B cell (primary cell): ENCODE results near the gene EGR2. TPM values are rescaled to one million over a fixed set of nuclear protein-coding genes. Genes with fewer than 3 reads are reported as not detected.

Experiments
- ATAC-seq: fragments of 200-7000 bp; cut with Tn5 transposase; one replicate; pipeline ENCODE4 v1.10.0; 2021; ENCODE audit warnings: low read depth, mild to moderate bottlenecking, moderate number of reproducible peaks, moderate library complexity
- CTCF ChIA-PET: fragments of 350-600 bp; sonication (Branson Sonifier 250); formaldehyde crosslinking; loops from one replicate; lab custom pipeline; 2021; ENCODE audit warnings: antibody characterized with exemption, inconsistent platforms; lab: Charles Lee
- POLR2A ChIA-PET: fragments of 350-600 bp; sonication (Branson Sonifier 250); formaldehyde crosslinking; loops from one replicate; lab custom pipeline; 2021; ENCODE audit warnings: antibody characterized with exemption; lab: Charles Lee
- DNase-seq: peaks from one replicate; pipeline ENCODE4 v3.0.0; 2013
- H2AFZ ChIP-seq: 2 replicates; pipeline ENCODE4 v1.6.1; 2012; ENCODE audit warnings: mild to moderate bottlenecking, low read depth, low read length; ENCODE audit not compliant: insufficient read depth, poor library complexity, severe bottlenecking
- H3K27ac ChIP-seq, 2 donors: 1 replicate in 1 of 2; 2 replicates in 1 of 2; pipeline ENCODE4 v1.5.1; 2012 to 2013; ENCODE audit warnings: low read length in 2 of 2, mild to moderate bottlenecking in 2 of 2, moderate library complexity in 1 of 2
- H3K27me3 ChIP-seq, 4 experiments: fragments of 200-600 bp in 1 of 4; sonication (generic) in 1 of 4; replicated peaks in 1 of 4; 1 replicate in 2 of 4; 2 replicates in 2 of 4; pipeline versions ENCODE4 v1.6.1 to v1.7.0; 2013 to 2016; ENCODE audit warnings: low read length in 3 of 4, mild to moderate bottlenecking in 2 of 4, mixed read lengths in 1 of 4, moderate library complexity in 1 of 4; ENCODE audit not compliant: insufficient read depth in 4 of 4, control insufficient read depth in 3 of 4; ENCODE audit errors: control extremely low read depth in 1 of 4
- H3K36me3 ChIP-seq, 2 experiments: replicated peaks in 1 of 2; 1 replicate in 1 of 2; 2 replicates in 1 of 2; pipeline versions ENCODE4 v1.6.1 to v1.7.1; 2013; ENCODE audit warnings: low read length in 1 of 2; ENCODE audit not compliant: insufficient read depth in 2 of 2, control insufficient read depth in 1 of 2; ENCODE audit errors: control extremely low read depth in 1 of 2, extremely low read depth in 1 of 2
- H3K4me1 ChIP-seq, 2 donors: fragments of 200-600 bp in 1 of 2; sonication (generic) in 1 of 2; 1 replicate in 1 of 2; 2 replicates in 1 of 2; pipeline versions ENCODE4 v1.5.1 to v1.6.1; 2013 to 2017; ENCODE audit warnings: low read length in 2 of 2; ENCODE audit not compliant: control insufficient read depth in 2 of 2, insufficient read depth in 2 of 2
- H3K4me2 ChIP-seq: replicated peaks from 2 replicates; pipeline ENCODE3; 2012; ENCODE audit warnings: mild to moderate bottlenecking, low read depth, low read length; ENCODE audit not compliant: poor library complexity, severe bottlenecking
- H3K4me3 ChIP-seq, 5 experiments: fragments of 200-600 bp in 1 of 5; sonication (generic) in 1 of 5; 1 replicate in 3 of 5; 2 replicates in 2 of 5; pipeline versions ENCODE4 v1.5.1 to v1.7.0; 2011 to 2016; ENCODE audit warnings: low read length in 4 of 5, mild to moderate bottlenecking in 4 of 5, low read depth in 2 of 5, control low read depth in 1 of 5, moderate library complexity in 1 of 5; ENCODE audit not compliant: insufficient read depth in 1 of 5; ENCODE audit errors: control extremely low read depth in 1 of 5, extremely low read depth in 1 of 5
- H3K79me2 ChIP-seq: fragments of 200-600 bp; sonication (generic); one replicate; pipeline ENCODE4 v1.6.0; 2016; ENCODE audit warnings: low read length; ENCODE audit not compliant: control insufficient read depth, insufficient read depth
- H3K9ac ChIP-seq: fragments of 200-600 bp; sonication (generic); 2 replicates; pipeline ENCODE4 v1.6.1; 2017; ENCODE audit warnings: mild to moderate bottlenecking, low read length, moderate library complexity
- H3K9me3 ChIP-seq, 3 donors: one replicate each; pipeline versions ENCODE4 v1.6.1 to v1.7.1; 2013; ENCODE audit warnings: low read length in 2 of 3; ENCODE audit not compliant: control insufficient read depth in 2 of 3, insufficient read depth in 1 of 3; ENCODE audit errors: control extremely low read depth in 1 of 3
- H4K20me1 ChIP-seq: 2 replicates; pipeline ENCODE4 v1.6.0; 2012; ENCODE audit warnings: mild to moderate bottlenecking, low read length; ENCODE audit not compliant: insufficient read depth, control insufficient read depth, poor library complexity, severe bottlenecking
- H3K27ac Mint-ChIP-seq: one replicate; pipeline ENCODE4 v1.8.0; 2021; ENCODE audit warnings: mixed read lengths
- H3K27me3 Mint-ChIP-seq: one replicate; pipeline ENCODE4 v1.8.0; 2021; ENCODE audit warnings: mixed read lengths
- H3K4me1 Mint-ChIP-seq: one replicate; pipeline ENCODE4 v1.8.0; 2021; ENCODE audit warnings: mixed read lengths
- H3K4me3 Mint-ChIP-seq: one replicate; pipeline ENCODE4 v1.8.0; 2021; ENCODE audit warnings: mixed read lengths
- H3K9me3 Mint-ChIP-seq: one replicate; pipeline ENCODE4 v1.8.0; 2022; ENCODE audit warnings: mixed read lengths; ENCODE audit not compliant: insufficient read depth
- CTCF ChIP-seq: fragments of 200-600 bp; IDR thresholded peaks from one replicate; pipeline ENCODE4 v1.8.0; 2022; ENCODE audit warnings: antibody characterized with exemption, mild to moderate bottlenecking
- EZH2 ChIP-seq: IDR thresholded peaks from 2 replicates; pipeline ENCODE4 v1.6.1; 2012; ENCODE audit warnings: borderline replicate concordance, low read depth, mild to moderate bottlenecking, moderate library complexity, low read length; ENCODE audit not compliant: insufficient read depth, poor library complexity, severe bottlenecking
- WGBS: methylation state at CpG from one replicate; pipeline ENCODE4 v1.1.5; 2013; ENCODE audit warnings: missing lambda C conversion rate; ENCODE audit not compliant: insufficient coverage; 5-methylcytosine and 5-hydroxymethylcytosine counted together
- intact Hi-C: fragments of 100-400 bp; cut with micrococcal nuclease; formaldehyde crosslinking; loops from one replicate; pipeline ENCODE4 v1.10.0; 2022
- polyA plus RNA-seq: library from polyadenylated mRNA; depleted of rRNA; stranded (reverse); fragments of >200 nt; gene quantifications from 2 replicates; pipeline ENCODE4 v1.2.3, GENCODE V29; 2012
- total RNA-seq, 2 donors: library from RNA; stranded (reverse); fragments of 120-200 nt in 1 of 2; gene quantifications; 1 replicate in 1 of 2; 2 replicates in 1 of 2; pipeline versions ENCODE4 v1.2.3 to v1.2.4, GENCODE V29; 2013 to 2022

The EGR2 gene
- total and polyA plus RNA-seq, 2 donors (not counting 1 experiment from before 2014, with no cell fraction given): 6.3 to 10.9 TPM

DNA sequence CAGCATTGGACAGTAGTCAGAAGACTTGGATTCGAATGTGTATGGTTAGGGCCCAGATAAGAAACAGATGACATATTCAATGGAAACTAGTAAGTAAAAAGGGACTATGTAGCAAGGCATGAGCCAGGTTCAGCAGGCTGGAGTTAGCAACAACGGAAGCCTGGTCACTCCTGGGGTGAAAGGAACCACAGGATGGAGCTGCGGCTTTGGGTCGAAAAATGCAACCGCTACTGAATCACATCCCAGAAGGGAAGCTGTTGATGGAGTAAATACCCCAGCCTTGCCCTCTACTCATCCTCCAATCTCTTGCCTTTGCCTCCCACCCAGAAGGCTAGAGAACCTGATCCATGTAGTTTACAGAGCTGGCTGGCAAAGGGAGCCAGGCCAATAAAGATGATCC, 37.5 kb upstream of the EGR2 start:
- Histone ChIP-seq H3K9ac (peak overlapping the region; percentile 18), H3K4me1 (peaks cover 39 to 46% of the 10 kb centered on the region in 2 donors), H3K79me2 (no peaks in the 10 kb centered on the region), H3K4me2 (peak overlapping the region; percentile 61), H3K9me3 (no peaks in the 10 kb centered on the region), H3K27ac (no peak overlapping the region), H3K36me3 (no peaks in the 10 kb centered on the region), H3K27me3 (no peaks in the 10 kb centered on the region), H3K4me3 (peak overlapping the region in 1 of 5 experiments; percentile 20), H4K20me1 (no peaks in the 10 kb centered on the region), H2AFZ (peak overlapping the region; percentile 39)
- WGBS: 8% methylated on average over 4 of the region's 5 CpGs
- DNase-seq: peak; percentile 6
- Mint-ChIP-seq H3K27ac (no peak overlapping the region), H3K9me3 (no peaks in the 10 kb centered on the region), H3K4me1 (peaks cover 41% of the 10 kb centered on the region), H3K4me3 (peak overlapping the region; percentile 72), H3K27me3 (no peaks in the 10 kb centered on the region)
- CTCF ChIA-PET: interaction anchor here (1.1 kb wide), 1 partner anchor 22 kb away, joined by 3 read pairs; no protein-coding TSS in a partner anchor
- ATAC-seq: no peak
- POLR2A ChIA-PET: interaction anchor here (0.7 kb wide), 1 partner anchor 1221 kb away, joined by 4 read pairs; no protein-coding TSS in a partner anchor
- intact Hi-C loops: no loop called here
- TF ChIP-seq CTCF: no peak
- TF ChIP-seq EZH2: no peak

DNA sequence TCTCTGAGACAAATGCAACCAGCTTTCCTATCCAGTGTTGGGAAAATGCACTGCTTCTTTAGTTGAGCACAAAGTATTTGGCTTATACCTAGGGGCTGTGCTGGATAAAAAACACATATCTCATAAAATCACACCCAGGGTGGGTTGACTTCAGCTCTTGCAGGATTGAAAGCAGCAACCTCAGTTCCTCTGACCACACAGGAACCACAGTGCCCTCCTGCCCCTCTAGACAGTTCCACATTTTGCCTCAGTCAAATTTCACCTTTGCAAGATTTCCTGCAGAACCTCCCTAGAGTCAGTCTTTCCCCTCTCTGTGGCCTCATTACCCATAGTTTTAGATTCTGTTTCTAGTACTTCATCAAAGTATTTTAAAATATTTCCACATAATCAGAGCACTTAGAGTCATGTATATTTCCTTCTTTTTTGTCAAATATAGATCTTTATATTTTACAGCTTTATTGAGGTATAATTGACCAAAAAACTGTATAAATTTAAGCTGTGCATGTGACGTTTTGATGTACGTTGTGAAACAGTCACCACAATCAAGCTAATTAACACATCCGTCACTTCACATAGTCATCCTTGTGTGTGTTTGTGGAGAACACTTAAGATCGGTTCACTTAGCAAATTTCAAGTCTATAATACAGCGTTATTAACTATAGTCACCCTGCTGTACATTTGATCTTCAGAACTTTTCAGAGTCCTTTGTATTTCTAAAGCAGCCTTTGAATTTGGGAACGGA, 37.0 kb upstream of the EGR2 start:
- ATAC-seq (peak; percentile 70), DNase-seq (peak; percentile 53)
- H3K9ac ChIP-seq: peak overlapping the region; percentile 18
- ChIA-PET POLR2A (no interaction called here), CTCF (interaction anchor here (1.1 to 1.5 kb wide), 2 partner anchors 22 to 243 kb away, joined by 3 to 4 read pairs; no protein-coding TSS in a partner anchor)
- H3K36me3 ChIP-seq: no peaks in the 10 kb centered on the region
- no peaks in the 10 kb centered on the region for H3K9me3 Mint-ChIP-seq
- H3K27me3 Mint-ChIP-seq: no peaks in the 10 kb centered on the region
- peaks cover 0 to 4% (median under 1%) of the 10 kb centered on the region in 3 donors for H3K9me3 ChIP-seq
- H3K4me3 ChIP-seq: peak overlapping the region in 1 of 5 experiments; percentile 20
- H3K79me2 ChIP-seq: no peaks in the 10 kb centered on the region
- TF ChIP-seq EZH2: no peak
- no peak for TF ChIP-seq CTCF
- peak overlapping the region; percentile 61 for H3K4me2 ChIP-seq
- H3K27ac ChIP-seq: peak overlapping the region in 1 of 2 donors; percentile 28
- H3K4me3 Mint-ChIP-seq: peak overlapping the region; percentile 72
- H3K27ac Mint-ChIP-seq: peak overlapping the region; percentile 46
- WGBS: 15% methylated on average over 1 of the region's 6 CpGs
- no peaks in the 10 kb centered on the region for H3K27me3 ChIP-seq
- peak overlapping the region; percentile 39 for H2AFZ ChIP-seq
- H3K4me1 Mint-ChIP-seq: peaks cover 41% of the 10 kb centered on the region
- peaks cover 39 to 46% of the 10 kb centered on the region in 2 donors for H3K4me1 ChIP-seq
- H4K20me1 ChIP-seq: no peaks in the 10 kb centered on the region
- intact Hi-C loops: no loop called here
